GM19452 (cell line): ENCODE data around the gene NR6A1.
"Not testable (repeated sequence)": the region's sequence is repeated elsewhere in the genome, so short reads cannot be mapped to it uniquely, and the experiment has no call there.

Experiments
- ATAC-seq: cut with Tn5 transposase; IDR thresholded peaks from one replicate; pipeline ENCODE4 v1.9.1; 2021; ENCODE audit not compliant: unreplicated experiment

The NR6A1 gene

DNA sequence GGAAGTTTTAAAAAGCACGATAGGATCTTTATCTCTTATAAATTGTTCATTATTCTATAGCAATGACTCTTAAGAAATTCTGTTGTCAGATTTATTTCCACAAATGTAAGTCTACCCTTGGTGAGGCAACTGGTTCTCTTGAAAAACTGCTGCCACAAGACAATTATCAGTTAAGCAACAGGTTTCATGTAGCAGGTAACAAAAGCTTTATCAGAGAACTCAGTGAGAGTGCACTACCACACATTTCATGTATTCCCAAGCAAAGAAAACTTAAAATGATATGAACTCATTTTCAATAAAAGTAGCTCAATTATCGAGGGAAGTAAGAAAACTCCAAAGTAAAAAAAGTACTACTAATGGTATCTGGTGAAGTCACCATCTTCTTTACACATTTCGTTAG is 9.4 kb downstream of the NR6A1 start:
- ATAC-seq = no peak

GRCh38 chr9:124761196-124761595 is 9.9 kb downstream of the NR6A1 start:
- no peak for ATAC-seq

DNA sequence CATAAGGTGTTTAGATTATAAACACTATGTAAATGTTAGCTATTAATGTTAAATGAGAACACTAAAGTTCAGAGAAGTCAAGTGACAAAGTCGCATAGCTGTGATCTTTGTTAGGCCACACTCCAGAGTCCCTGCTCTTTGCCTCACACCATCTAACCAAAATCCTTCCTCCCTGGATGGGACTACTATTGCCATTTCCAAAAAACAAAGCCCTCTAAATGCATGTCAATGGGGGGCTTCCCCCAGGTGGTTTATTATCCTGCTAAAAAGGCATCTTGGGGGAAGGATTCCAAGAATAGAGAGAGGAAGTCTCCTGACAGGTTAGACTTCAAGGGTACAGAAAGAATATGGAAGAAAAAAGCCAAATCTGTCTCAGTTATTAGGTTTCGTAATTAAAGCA is 10.4 kb downstream of the NR6A1 start:
- ATAC-seq = no peak

DNA sequence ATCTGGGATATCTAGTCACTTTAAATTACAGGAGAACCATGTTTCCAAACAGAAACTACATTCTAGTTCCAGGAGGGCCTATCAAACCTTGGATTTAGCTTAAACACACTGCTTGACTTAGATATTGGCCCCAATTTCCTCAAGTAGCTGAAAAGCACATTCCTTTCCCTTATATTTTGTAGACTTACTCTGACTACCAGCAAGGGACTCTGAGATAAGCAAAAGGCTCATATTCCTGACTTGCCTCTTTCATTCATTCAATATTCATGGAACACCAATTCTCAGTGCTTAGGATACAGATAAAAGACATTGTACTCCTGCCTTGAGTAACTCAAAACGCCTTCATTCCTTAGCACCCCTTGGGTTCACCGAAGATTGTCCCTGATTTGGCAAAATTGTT is 11.8 kb downstream of the NR6A1 start:
- ATAC-seq = no peak

- no peak for ATAC-seq
Measured at GRCh38 chr9:124758691-124759090, 12.4 kb downstream of the NR6A1 start.

GRCh38 chr9:124758061-124758460 is 13.1 kb downstream of the NR6A1 start:
- ATAC-seq = no peak

DNA sequence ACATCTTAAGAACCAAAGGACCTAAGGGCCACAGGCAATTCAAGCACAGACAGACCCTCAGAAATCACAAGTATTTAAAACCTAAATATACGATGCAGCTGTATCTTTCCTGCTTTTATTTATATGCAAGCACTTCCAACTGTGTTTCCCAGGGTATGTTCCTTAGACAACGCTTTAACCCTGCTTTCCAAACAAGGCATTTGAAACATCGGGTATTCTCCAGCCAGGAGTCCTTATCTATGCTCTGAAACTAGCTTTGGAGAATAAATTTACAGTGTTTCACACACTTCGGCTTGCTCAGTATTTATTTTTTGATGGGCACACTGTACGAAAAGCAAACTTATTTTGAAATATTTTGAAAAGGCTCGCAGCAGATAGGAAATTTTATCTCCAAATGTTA is 13.5 kb downstream of the NR6A1 start:
- no peak for ATAC-seq

- no peak for ATAC-seq
Measured at GRCh38 chr9:124756011-124756410, 15.1 kb downstream of the NR6A1 start.

DNA sequence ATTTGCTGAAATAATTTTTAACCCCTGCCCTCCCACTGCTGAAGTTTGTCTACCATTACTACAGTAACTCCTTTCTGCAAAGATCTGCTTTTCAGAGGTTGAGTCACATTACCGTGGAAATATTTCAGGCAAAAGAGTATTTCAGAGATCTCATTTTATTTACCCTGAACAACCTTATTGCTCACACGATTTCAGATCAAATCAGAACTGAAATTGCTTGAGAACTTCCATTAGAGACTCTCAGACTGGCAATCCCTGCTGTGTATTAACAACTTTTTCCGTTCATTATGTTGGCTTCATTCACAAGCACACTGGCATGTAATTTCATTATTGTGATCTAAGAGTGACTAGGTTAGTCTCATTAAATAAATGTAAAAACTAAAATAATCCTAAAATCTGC is 16.1 kb downstream of the NR6A1 start:
- no peak for ATAC-seq

GRCh38 chr9:124754289-124754688 is 16.8 kb downstream of the NR6A1 start:
- ATAC-seq = no peak

DNA sequence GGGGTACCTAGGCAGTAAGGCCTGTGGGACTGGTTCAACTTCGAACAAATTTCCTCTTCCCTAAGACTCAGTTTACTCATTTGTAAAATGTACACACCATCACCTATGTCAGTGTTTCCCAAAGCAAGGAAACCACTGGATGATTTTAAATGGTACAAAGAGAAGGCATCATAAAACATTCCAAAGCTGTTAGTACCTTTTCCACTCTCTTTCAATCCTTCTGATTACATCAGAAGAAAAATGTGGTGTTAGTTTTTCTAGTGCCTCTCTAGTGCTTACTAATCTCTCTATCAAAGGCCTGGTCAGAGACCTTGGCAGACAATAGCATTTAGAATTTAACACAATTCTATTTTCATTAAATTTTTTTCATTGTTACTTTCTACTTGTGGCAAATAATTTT is 18.1 kb downstream of the NR6A1 start:
- ATAC-seq = no peak

DNA sequence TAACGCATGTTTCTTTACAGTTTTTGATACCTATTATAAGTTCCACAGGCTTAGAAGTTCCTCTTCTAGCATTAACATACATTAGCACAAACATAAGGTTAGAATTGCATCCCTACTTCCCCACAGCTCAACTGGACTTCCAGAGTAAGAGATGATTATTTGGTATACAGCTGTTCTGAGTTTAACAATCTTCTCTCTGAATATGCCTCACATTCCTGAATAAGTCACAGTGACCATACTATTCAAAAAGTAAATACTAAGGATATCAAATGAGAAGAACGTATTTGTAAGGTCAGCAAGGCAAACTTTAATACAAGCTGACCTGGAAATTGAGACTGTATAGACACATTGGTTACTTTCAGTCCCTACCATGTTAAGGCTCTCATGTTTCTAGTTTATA is 21.3 kb downstream of the NR6A1 start:
- ATAC-seq = no peak

GRCh38 chr9:124749284-124749683 is 21.8 kb downstream of the NR6A1 start:
- no peak for ATAC-seq

DNA sequence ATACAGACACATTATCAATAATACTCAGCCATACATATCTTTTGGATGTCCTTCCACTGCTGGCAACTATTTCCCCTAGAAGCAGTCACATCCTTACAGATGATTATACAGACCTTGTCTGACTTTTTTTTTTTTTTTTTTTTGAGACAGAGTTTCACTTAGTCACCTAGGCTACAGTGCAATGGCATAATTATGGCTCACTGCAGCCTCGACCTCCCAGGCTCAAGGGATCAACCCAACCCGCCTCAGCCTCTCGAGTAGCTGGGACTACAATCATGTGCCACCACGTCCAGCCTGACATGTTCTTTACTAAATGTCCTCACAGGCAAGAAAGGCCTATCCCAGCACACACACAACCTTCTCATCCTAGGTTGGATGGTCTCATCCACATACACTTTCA is 24.0 kb downstream of the NR6A1 start:
- ATAC-seq = no peak

DNA sequence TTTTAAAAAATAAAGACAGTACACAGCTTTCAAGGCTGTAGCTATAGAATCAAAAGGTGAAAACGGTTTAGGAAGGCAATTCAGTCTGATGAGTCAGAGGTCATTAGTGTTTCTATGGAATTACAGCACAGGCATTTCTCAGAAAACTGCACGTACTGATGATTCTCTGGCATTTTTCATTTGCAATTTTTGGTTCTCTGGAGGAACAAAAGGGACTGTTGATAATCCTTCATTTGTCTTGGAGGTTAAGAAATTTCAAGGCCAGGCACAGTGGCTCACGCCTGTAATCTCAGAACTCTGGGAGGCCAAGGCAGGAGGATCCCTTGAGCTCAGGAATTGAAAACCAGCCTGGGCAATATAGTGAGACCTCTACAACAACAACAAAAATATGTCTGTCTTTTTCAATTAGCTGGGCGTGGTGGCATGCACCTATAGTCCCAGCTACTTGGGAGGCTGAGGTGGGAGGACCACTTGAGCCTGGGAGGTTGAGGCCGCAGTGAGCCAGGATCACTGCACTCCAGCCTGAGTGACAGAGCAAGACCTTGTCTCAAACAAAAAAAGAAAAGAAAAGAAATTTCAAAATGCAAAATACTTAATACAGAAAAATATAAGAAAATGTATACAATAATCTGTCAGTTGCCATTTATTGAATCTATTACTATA is 27.3 kb downstream of the NR6A1 start:
- no peak for ATAC-seq

DNA sequence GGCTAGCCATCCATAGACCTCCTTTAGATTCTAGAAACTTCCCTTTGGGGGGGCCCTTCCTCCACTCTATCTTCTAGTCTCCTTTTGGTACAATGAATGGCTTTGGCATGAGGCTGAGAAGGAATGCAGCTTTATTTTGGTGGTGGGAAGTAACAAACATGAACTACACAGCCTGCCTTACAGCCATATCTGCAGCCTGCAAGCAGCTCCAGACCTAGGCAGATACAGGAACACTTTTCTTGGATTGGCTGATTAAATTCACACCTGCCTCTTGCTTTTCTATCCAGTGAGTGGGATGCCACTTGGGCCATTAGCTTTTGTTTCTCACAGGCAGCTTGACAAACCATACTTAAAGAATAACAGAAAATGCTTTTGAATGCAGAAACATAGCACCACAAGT is 28.2 kb downstream of the NR6A1 start:
- ATAC-seq = no peak

DNA sequence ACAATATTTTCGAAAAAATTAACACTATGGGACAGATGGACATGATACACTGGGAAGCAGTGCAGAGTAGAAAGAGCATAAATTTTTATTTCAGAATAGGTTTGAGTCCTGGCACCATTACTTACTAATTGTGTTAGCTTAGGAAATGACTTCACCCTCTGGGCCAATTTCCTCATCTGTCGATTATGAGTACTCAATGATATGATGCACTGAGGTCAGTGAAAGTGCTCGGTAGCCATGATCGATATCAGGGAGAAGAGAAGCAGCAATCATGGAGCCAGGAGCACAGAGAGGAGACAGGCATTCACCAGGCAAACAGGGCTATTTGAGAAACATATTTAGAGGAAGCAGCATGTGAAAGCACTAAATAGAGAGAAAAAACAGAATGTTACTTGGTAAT is 29.4 kb downstream of the NR6A1 start:
- no peak for ATAC-seq

DNA sequence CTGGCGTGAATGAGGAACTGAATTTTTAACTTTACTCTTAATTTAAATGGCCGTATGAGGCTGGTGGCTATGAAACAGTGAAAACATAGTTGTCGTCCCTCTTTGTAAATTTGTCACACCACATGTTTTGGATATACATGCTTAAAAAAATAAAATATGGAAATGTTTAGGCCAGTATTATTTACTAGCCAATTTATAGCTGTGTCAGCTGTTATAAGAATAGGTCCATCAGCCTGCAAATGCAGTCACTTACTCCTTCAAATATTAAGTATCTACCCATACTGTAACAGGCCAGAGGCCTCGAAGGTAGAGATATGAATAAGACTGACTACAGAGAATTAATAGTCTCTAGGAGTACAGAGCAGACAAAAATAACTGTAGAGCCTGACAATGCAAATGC is 30.0 kb downstream of the NR6A1 start:
- ATAC-seq = no peak

DNA sequence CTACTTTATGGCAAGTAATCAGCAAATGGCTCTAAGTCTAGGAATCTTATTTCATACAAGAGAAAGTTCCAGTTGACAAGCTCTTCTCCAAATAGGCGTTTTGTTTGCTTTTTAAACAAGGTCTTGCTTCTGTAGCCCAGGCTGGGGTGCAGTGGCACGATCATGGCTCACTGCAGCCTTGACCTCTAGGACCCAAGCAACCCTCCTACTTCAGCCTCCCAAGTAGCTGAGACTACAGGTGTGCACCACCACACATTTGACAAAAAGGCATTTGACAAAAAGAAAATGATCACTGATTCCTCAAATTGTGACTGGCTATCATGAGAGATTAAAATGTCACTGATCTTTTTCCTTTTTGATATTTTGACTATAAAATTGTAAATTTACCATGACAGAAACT is 31.8 kb downstream of the NR6A1 start:
- no peak for ATAC-seq

DNA sequence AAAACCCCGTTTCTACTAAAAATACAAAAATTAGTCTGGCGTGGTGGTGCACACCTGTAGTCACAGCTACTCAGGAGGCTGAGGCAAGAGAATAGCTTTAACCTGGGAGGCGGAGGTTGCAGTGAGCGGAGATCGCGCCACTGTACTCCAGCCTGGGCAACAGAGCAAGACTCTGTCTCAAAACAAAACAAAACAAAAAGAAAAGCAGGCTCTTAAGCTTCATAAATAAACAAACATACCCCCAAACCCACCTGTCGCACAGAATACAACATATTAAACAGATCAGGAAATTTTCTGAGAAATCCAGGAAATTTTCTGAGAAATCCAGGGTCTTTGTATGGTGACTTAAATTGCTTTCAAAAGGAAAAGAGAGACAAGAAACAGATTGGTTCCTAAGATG is 33.0 kb downstream of the NR6A1 start:
- ATAC-seq = not testable (repeated sequence)

- no peak for ATAC-seq
Measured at GRCh38 chr9:124735121-124735520, 36.0 kb downstream of the NR6A1 start.

- ATAC-seq = not testable (repeated sequence)
Measured at GRCh38 chr9:124734741-124735083, 36.4 kb downstream of the NR6A1 start.

- ATAC-seq = no peak
Measured at GRCh38 chr9:124733964-124734740, 37.0 kb downstream of the NR6A1 start.
